Mucosa of stomach (tissue), 1 donor: ENCODE measurements around the gene MOV10L1.

ENCODE experiments used
- H3K27me3 ChIP-seq: one replicate; pipeline ENCODE4 v1.7.0; 2013; ENCODE audit warnings: mild to moderate bottlenecking, low read length; ENCODE audit not compliant: control insufficient read depth, insufficient read depth
- H3K36me3 ChIP-seq: one replicate; pipeline ENCODE4 v1.7.0; 2013; ENCODE audit warnings: low read length; ENCODE audit not compliant: control insufficient read depth, insufficient read depth
- H3K4me1 ChIP-seq: one replicate; pipeline ENCODE4 v1.7.0; 2013; ENCODE audit warnings: mild to moderate bottlenecking, low read length; ENCODE audit not compliant: control insufficient read depth, insufficient read depth
- H3K4me3 ChIP-seq: one replicate; pipeline ENCODE4 v1.7.0; 2013; ENCODE audit warnings: low read length
- H3K9ac ChIP-seq: one replicate; pipeline ENCODE4 v1.7.0; 2013; ENCODE audit warnings: mild to moderate bottlenecking, low read length, moderate library complexity
- H3K9me3 ChIP-seq: one replicate; pipeline ENCODE4 v1.7.0; 2013; ENCODE audit warnings: mild to moderate bottlenecking, low read length, moderate library complexity; ENCODE audit not compliant: control insufficient read depth
- donor health status: Pancreatic carcinoma.

The MOV10L1 gene

DNA sequence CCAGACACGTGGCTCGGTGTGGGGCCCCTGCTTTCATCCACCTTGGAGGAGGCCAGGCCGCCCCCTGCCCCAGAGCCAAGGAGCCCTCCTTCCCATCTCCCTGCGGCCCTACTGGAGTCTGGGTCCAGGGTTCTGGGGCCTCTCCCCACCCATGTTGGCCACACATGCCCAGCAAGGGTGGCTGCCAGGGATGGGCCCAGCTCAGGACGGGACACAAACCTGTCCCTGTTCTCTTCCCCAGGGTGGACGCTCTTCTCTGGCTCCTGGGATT is 85.3 kb downstream of the MOV10L1 start:
- Histone ChIP-seq H3K9me3 (no peaks in the 10 kb centered on the region), H3K4me1 (peaks cover 7% of the 10 kb centered on the region), H3K36me3 (no peaks in the 10 kb centered on the region), H3K9ac (no peak overlapping the region), H3K27me3 (peaks cover 33% of the 10 kb centered on the region), H3K4me3 (no peak overlapping the region)

- peaks cover 1% of the 10 kb centered on the region for H3K4me1 ChIP-seq
- peaks cover 28% of the 10 kb centered on the region for H3K27me3 ChIP-seq
- no peaks in the 10 kb centered on the region for H3K36me3 ChIP-seq
- no peaks in the 10 kb centered on the region for H3K9me3 ChIP-seq
- no peak overlapping the region for H3K4me3 ChIP-seq
- no peak overlapping the region for H3K9ac ChIP-seq
These were observed 86.4 kb downstream of the MOV10L1 start for GRCh38 chr22:50175921-50176849.

GRCh38 chr22:50176850-50177536 is 87.2 kb downstream of the MOV10L1 start:
- Histone ChIP-seq H3K4me3 (no peak overlapping the region), H3K36me3 (no peaks in the 10 kb centered on the region), H3K9ac (no peak overlapping the region), H3K9me3 (no peaks in the 10 kb centered on the region), H3K4me1 (peaks cover under 1% of the 10 kb centered on the region), H3K27me3 (peaks cover 20% of the 10 kb centered on the region)

- peaks cover 16% of the 10 kb centered on the region for H3K27me3 ChIP-seq
- no peak overlapping the region for H3K4me3 ChIP-seq
- H3K9ac ChIP-seq: no peak overlapping the region
- no peaks in the 10 kb centered on the region for H3K9me3 ChIP-seq
- peaks cover 8% of the 10 kb centered on the region for H3K4me1 ChIP-seq
- no peaks in the 10 kb centered on the region for H3K36me3 ChIP-seq
These were observed 88.0 kb downstream of the MOV10L1 start for GRCh38 chr22:50177537-50178470.

DNA sequence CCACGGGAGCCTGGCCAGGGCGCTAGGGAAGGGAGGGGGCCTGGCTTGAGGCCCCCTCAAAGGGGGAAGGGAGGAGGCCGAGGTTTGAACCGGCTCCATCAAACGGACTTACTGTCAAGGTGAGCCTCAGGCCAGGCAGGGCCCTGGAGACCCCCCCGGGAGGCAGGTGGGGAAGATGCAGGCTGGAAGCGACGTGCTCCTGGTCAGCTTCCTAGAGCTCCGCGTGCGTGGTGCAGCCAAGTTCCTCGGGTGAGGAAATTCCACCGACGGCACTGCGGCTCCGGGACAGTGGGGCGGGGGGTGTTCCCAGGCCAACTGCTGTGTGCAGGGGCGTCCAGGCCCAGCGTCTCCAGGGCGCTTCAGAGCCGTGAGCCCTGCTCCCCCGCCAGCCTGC is 88.7 kb downstream of the MOV10L1 start:
- Histone ChIP-seq H3K4me1 (peaks cover 15% of the 10 kb centered on the region), H3K4me3 (no peak overlapping the region), H3K27me3 (peaks cover 12% of the 10 kb centered on the region), H3K9me3 (no peaks in the 10 kb centered on the region), H3K9ac (no peak overlapping the region), H3K36me3 (no peaks in the 10 kb centered on the region)

DNA sequence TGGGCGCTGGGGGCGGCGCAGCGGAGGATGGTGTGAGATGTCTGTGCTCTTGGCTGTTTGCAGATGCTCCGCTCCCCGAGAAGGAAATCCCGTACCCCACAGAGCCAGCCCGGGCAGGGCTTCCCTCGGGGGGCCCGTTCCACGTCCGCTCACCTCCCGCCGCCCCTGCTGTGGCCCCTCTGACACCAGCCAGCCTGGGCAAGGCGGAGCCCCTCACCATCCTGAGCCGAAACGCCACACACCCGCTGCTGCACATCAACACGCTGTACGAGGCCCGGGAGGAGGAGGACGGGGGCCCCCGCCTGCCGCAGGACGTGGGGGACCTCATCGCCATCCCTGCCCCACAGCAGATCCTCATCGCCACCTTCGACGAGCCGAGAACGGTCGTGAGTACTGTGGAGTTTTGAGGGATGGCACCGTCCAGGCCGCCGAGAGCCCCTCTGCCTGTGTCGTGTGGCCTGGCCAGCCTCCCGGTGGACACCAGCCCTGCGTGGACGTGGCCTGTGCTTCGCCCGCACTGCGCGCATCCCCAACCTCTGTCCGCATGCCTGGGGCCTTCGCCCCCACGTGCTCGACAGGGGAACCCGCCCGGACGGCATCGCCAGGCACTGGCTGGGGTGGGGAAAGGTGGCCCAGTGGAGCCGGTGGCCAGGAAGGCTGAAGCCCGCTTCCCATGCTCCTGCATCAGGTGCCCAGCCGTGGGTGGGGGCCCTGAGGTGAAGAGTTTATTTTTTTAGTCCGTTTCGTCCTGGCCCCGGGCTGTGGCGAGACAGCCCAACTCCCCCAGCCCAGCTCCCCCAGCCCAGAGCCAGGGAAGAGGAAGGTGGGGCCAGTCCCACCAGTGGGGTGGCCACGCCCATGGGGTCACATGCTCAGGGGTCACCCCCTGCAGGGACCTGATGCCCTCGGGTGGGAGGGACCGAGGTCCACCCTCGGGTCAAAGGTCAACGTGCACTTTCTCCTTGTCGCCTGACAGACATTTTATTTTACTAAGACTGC is 89.4 kb downstream of the MOV10L1 start:
- Histone ChIP-seq H3K36me3 (no peaks in the 10 kb centered on the region), H3K27me3 (peaks cover 9% of the 10 kb centered on the region), H3K4me3 (no peak overlapping the region)

GRCh38 chr22:50179937-50180726 is 90.3 kb downstream of the MOV10L1 start:
- H3K36me3 ChIP-seq: no peaks in the 10 kb centered on the region

More for the DNA sequence above, 89.4 kb downstream of the MOV10L1 start:
- no peak overlapping the region for H3K9ac ChIP-seq
- H3K4me1 ChIP-seq: peaks cover 22% of the 10 kb centered on the region
- H3K9me3 ChIP-seq: no peaks in the 10 kb centered on the region

GRCh38 chr22:50180727-50181521 is 91.1 kb downstream of the MOV10L1 start:
- Histone ChIP-seq H3K4me3 (no peak overlapping the region), H3K9me3 (no peaks in the 10 kb centered on the region), H3K9ac (no peak overlapping the region), H3K27me3 (peaks cover 5% of the 10 kb centered on the region), H3K36me3 (no peaks in the 10 kb centered on the region), H3K4me1 (peaks cover 32% of the 10 kb centered on the region)

More at GRCh38 chr22:50179937-50180726, 90.3 kb downstream of the MOV10L1 start:
- Histone ChIP-seq H3K4me1 (peaks cover 29% of the 10 kb centered on the region), H3K9ac (no peak overlapping the region), H3K4me3 (no peak overlapping the region), H3K27me3 (peaks cover 5% of the 10 kb centered on the region), H3K9me3 (no peaks in the 10 kb centered on the region)

DNA sequence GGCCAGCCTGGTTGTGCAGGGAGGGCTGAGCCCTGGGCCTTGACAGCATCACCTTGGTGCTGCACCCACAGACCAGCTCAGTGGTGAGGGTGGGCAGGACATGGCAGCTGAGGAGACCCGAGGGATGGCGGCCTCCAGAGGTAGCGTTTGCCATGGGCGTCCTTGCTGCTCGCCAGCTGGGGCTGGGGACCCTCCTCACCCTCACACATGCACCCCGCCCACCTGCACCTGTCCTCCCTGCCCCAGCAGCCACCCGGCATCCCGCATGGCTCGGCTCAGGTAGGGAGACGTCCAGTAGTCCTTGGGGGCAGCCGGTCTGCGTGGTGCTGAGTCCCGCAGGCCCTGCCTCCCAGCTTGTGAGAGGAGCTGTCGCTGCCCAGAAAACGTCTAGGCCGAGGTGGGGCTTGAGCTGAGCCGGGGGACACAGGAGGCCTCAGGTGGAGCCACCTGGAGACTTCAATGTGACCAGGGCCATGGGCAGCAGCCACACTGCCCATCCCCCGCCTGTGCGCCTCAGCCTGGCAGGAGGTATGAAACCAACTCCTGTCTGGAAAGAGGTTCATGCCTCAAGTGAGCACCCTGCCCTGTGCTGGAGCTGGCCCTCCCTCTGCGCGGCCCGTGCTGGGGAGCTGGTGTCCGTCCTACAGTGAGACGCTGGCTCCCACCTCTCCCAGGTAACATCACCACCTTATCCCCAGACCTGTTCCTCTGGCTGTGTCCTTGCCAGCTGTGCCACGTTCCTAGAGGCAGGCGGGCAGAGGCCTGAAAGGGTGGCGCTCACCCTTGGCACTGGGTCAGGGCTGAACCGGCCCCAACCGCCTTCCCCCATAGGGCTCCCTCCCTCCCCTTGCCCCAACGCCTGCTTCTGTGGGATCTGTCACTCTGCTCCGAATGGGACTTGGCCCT is 92.6 kb downstream of the MOV10L1 start:
- Histone ChIP-seq H3K4me3 (no peak overlapping the region), H3K36me3 (no peaks in the 10 kb centered on the region), H3K27me3 (peaks cover 5% of the 10 kb centered on the region), H3K4me1 (peaks cover 42% of the 10 kb centered on the region), H3K9me3 (no peaks in the 10 kb centered on the region), H3K9ac (no peak overlapping the region)
